Neuronal stem cell (in vitro differentiated cells): ENCODE data around the gene EDC3.
A peak's percentile ranks its signal among the peaks of the same experiment; 100 is the strongest.
"Not testable (repeated sequence)": the region's sequence is repeated elsewhere in the genome, so short reads cannot be mapped to it uniquely, and the experiment has no call there.

Experiments used
- DNase-seq: peaks from one replicate; pipeline ENCODE4 v3.0.0-alpha.2; 2013; ENCODE audit warnings: low spot score
- H2AFZ ChIP-seq: one replicate; pipeline ENCODE4 v1.6.1; 2013; ENCODE audit warnings: mild to moderate bottlenecking, low read length, inconsistent platforms
- H2AK5ac ChIP-seq: 2 replicates; pipeline ENCODE4 v1.6.1; 2013; ENCODE audit warnings: low read depth, mild to moderate bottlenecking, inconsistent platforms, low read length, moderate library complexity, mixed read lengths
- H2BK120ac ChIP-seq: 2 replicates; pipeline ENCODE4 v1.6.1; 2013; ENCODE audit warnings: low read depth, mild to moderate bottlenecking, inconsistent platforms, low read length, moderate library complexity, mixed read lengths
- H2BK12ac ChIP-seq: one replicate; pipeline ENCODE4 v1.6.1; 2013; ENCODE audit warnings: low read length, inconsistent platforms
- H2BK15ac ChIP-seq: 2 replicates; pipeline ENCODE4 v1.6.1; 2013; ENCODE audit warnings: mild to moderate bottlenecking, low read length, inconsistent platforms, mixed read lengths
- H2BK5ac ChIP-seq: one replicate; pipeline ENCODE4 v1.6.1; 2013; ENCODE audit warnings: inconsistent platforms, mild to moderate bottlenecking, low read length, moderate library complexity
- H3K14ac ChIP-seq: one replicate; pipeline ENCODE4 v1.6.1; 2013; ENCODE audit warnings: low read length, inconsistent platforms
- H3K18ac ChIP-seq: 2 replicates; pipeline ENCODE4 v1.6.1; 2013; ENCODE audit warnings: low read length, inconsistent platforms
- H3K23ac ChIP-seq: 2 replicates; pipeline ENCODE4 v1.6.1; 2013; ENCODE audit warnings: low read depth, mild to moderate bottlenecking, mixed read lengths, low read length, inconsistent platforms; ENCODE audit not compliant: poor library complexity
- H3K27ac ChIP-seq: replicated peaks from 3 replicates; pipeline ENCODE4 v1.5.1; 2013; ENCODE audit warnings: low read length, inconsistent platforms
- H3K27me3 ChIP-seq, 3 experiments: 2 replicates each; pipeline ENCODE4 v1.6.1; 2013; ENCODE audit warnings: low read length in 3 of 3, mild to moderate bottlenecking in 2 of 3, inconsistent platforms in 1 of 3, low read depth in 1 of 3, mixed read lengths in 1 of 3, moderate library complexity in 1 of 3; ENCODE audit not compliant: control insufficient read depth in 3 of 3, insufficient read depth in 3 of 3
- H3K36me3 ChIP-seq, 2 donors: replicated peaks in 1 of 2; 2 replicates each; pipeline ENCODE4 v1.6.1; 2013; ENCODE audit warnings: low read length in 2 of 2; ENCODE audit not compliant: control insufficient read depth in 2 of 2, insufficient read depth in 2 of 2
- H3K4ac ChIP-seq: 2 replicates; pipeline ENCODE4 v1.6.1; 2013; ENCODE audit warnings: inconsistent platforms, mild to moderate bottlenecking, low read length, moderate library complexity
- H3K4me1 ChIP-seq, 2 donors: 1 replicate in 1 of 2; 2 replicates in 1 of 2; pipeline ENCODE4 v1.6.1; 2013; ENCODE audit warnings: low read length in 2 of 2, low read depth in 1 of 2; ENCODE audit not compliant: control insufficient read depth in 2 of 2, insufficient read depth in 1 of 2
- H3K4me2 ChIP-seq: one replicate; pipeline ENCODE4 v1.6.1; 2013; ENCODE audit warnings: mild to moderate bottlenecking, low read length, inconsistent platforms; ENCODE audit not compliant: insufficient read depth, poor library complexity, severe bottlenecking
- H3K4me3 ChIP-seq, 2 donors: 2 replicates each; pipeline ENCODE4 v1.5.1; 2013; ENCODE audit warnings: low read length in 2 of 2, mild to moderate bottlenecking in 2 of 2, inconsistent platforms in 1 of 2, moderate library complexity in 1 of 2
- H3K79me1 ChIP-seq: one replicate; pipeline ENCODE4 v1.6.1; 2013; ENCODE audit warnings: low read depth, mild to moderate bottlenecking, inconsistent platforms, low read length, moderate library complexity
- H3K9ac ChIP-seq: one replicate; pipeline ENCODE4 v1.6.1; 2013; ENCODE audit warnings: mild to moderate bottlenecking, low read depth, low read length, inconsistent platforms; ENCODE audit not compliant: poor library complexity
- H3K9me3 ChIP-seq, 2 donors: replicated peaks in 1 of 2; 2 replicates each; pipeline versions ENCODE3 to v1.6.1; 2013; ENCODE audit warnings: low read length in 2 of 2, mild to moderate bottlenecking in 2 of 2, inconsistent platforms in 1 of 2, low read depth in 1 of 2, mixed read lengths in 1 of 2, moderate library complexity in 1 of 2; ENCODE audit not compliant: control insufficient read depth in 2 of 2, insufficient read depth in 1 of 2
- H4K8ac ChIP-seq: one replicate; pipeline ENCODE4 v1.6.1; 2013; ENCODE audit warnings: low read depth, mild to moderate bottlenecking, inconsistent platforms, low read length, moderate library complexity
- H4K91ac ChIP-seq: one replicate; pipeline ENCODE4 v1.6.1; 2013; ENCODE audit warnings: low read length, low read depth, mild to moderate bottlenecking, inconsistent platforms; ENCODE audit not compliant: poor library complexity
- WGBS, 2 donors: extraction: QIAGEN DNeasy Blood & Tissue Kit; methylation state at CpG; one replicate each; pipeline ENCODE4 v1.1.7; 2013; ENCODE audit warnings: missing lambda C conversion rate in 2 of 2, mixed read lengths in 1 of 2; ENCODE audit not compliant: insufficient read length in 2 of 2, insufficient replicate concordance in 1 of 2; ENCODE audit errors: extremely low coverage in 2 of 2; 5-methylcytosine and 5-hydroxymethylcytosine counted together

The EDC3 gene

GRCh38 chr15:74631087-74631385, 64.8 kb downstream of the EDC3 start:
- Histone ChIP-seq H4K8ac (no peak overlapping the region), H4K91ac (no peak overlapping the region), H3K4me2 (no peak overlapping the region), H3K27me3 (no peaks in the 10 kb centered on the region), H3K79me1 (peaks cover 1% of the 10 kb centered on the region), H3K9me3 (no peaks in the 10 kb centered on the region), H2BK120ac (no peak overlapping the region), H3K23ac (no peak overlapping the region), H3K4ac (no peak overlapping the region), H3K14ac (no peak overlapping the region), H2BK12ac (no peak overlapping the region), H3K9ac (no peak overlapping the region), H3K18ac (no peak overlapping the region), H3K36me3 (peaks cover 76 to 100% of the 10 kb centered on the region in 2 donors), H3K4me3 (no peak overlapping the region), H3K27ac (no peak overlapping the region), H2BK5ac (no peak overlapping the region), H3K4me1 (no peaks in the 10 kb centered on the region), H2AFZ (no peak overlapping the region), H2BK15ac (no peak overlapping the region), H2AK5ac (no peak overlapping the region)
- WGBS, 2 donors: no CpG with 5 or more reads among the region's 3 CpGs
- no peak for DNase-seq

- peaks cover 78 to 100% of the 10 kb centered on the region in 2 donors for H3K36me3 ChIP-seq
- H3K9ac ChIP-seq: no peak overlapping the region
- H2BK12ac ChIP-seq: no peak overlapping the region
- H2BK15ac ChIP-seq: no peak overlapping the region
- peaks cover 1% of the 10 kb centered on the region for H3K79me1 ChIP-seq
- H3K4me3 ChIP-seq: no peak overlapping the region
- no peak overlapping the region for H3K27ac ChIP-seq
- peak overlapping the region; percentile 16 for H3K23ac ChIP-seq
- H4K8ac ChIP-seq: no peak overlapping the region
- no peaks in the 10 kb centered on the region for H3K9me3 ChIP-seq
- H3K4me1 ChIP-seq: no peaks in the 10 kb centered on the region
- no peak overlapping the region for H3K4me2 ChIP-seq
- H3K4ac ChIP-seq: no peak overlapping the region
- H3K14ac ChIP-seq: no peak overlapping the region
- no peak overlapping the region for H2AFZ ChIP-seq
- H2BK5ac ChIP-seq: no peak overlapping the region
- no peak overlapping the region for H4K91ac ChIP-seq
- H2BK120ac ChIP-seq: no peak overlapping the region
- no peak overlapping the region for H2AK5ac ChIP-seq
- H3K27me3 ChIP-seq: no peaks in the 10 kb centered on the region
- H3K18ac ChIP-seq: no peak overlapping the region
- no peak for DNase-seq
- WGBS, 2 donors: no CpG with 5 or more reads among the region's 6 CpGs
Observed at GRCh38 chr15:74630284-74631086, 65.3 kb downstream of the EDC3 start.

- not testable (repeated sequence) for H3K14ac ChIP-seq, H3K18ac ChIP-seq, H3K9ac ChIP-seq, H2BK15ac ChIP-seq, H4K8ac ChIP-seq, H2BK12ac ChIP-seq, H3K27me3 ChIP-seq, H3K4me3 ChIP-seq, H3K4ac ChIP-seq, H2AFZ ChIP-seq, H2AK5ac ChIP-seq, H3K4me1 ChIP-seq, DNase-seq, H3K9me3 ChIP-seq, H3K27ac ChIP-seq, H4K91ac ChIP-seq, H2BK120ac ChIP-seq, H3K79me1 ChIP-seq, H2BK5ac ChIP-seq, H3K23ac ChIP-seq, H3K4me2 ChIP-seq
- peaks cover 77 to 100% of the 10 kb centered on the region in 2 donors for H3K36me3 ChIP-seq
- no CpG with 5 or more reads among the region's 10 CpGs for WGBS, 2 donors
Observed at GRCh38 chr15:74629696-74630095, 66.1 kb downstream of the EDC3 start.

GRCh38 chr15:74628949-74629348, 66.9 kb downstream of the EDC3 start:
- H3K9me3 ChIP-seq: no peaks in the 10 kb centered on the region
- H3K79me1 ChIP-seq: peaks cover 1% of the 10 kb centered on the region
- H3K4ac ChIP-seq: no peak overlapping the region
- no peak overlapping the region for H3K27ac ChIP-seq
- H3K4me2 ChIP-seq: no peak overlapping the region
- WGBS, 2 donors: no CpG with 5 or more reads among the region's 5 CpGs
- H4K91ac ChIP-seq: no peak overlapping the region
- no peak overlapping the region for H3K23ac ChIP-seq
- H4K8ac ChIP-seq: no peak overlapping the region
- H3K36me3 ChIP-seq: peaks cover 78 to 100% of the 10 kb centered on the region in 2 donors
- no peak overlapping the region for H2AFZ ChIP-seq
- no peaks in the 10 kb centered on the region for H3K4me1 ChIP-seq
- no peak for DNase-seq
- H3K14ac ChIP-seq: no peak overlapping the region
- H2AK5ac ChIP-seq: no peak overlapping the region
- H3K4me3 ChIP-seq: no peak overlapping the region
- no peak overlapping the region for H2BK15ac ChIP-seq
- no peak overlapping the region for H3K9ac ChIP-seq
- H3K27me3 ChIP-seq: no peaks in the 10 kb centered on the region
- H2BK5ac ChIP-seq: no peak overlapping the region
- no peak overlapping the region for H3K18ac ChIP-seq
- no peak overlapping the region for H2BK12ac ChIP-seq
- no peak overlapping the region for H2BK120ac ChIP-seq
